Panc1 (cell line): ENCODE data around the gene TMEM132C.

ENCODE experiments used
- POLR2AphosphoS5 ChIP-seq: IDR thresholded peaks from 2 replicates; pipeline ENCODE4 v1.6.1; 2012; ENCODE audit warnings: mild to moderate bottlenecking, low read depth, low read length, moderate library complexity
- SIN3A ChIP-seq: IDR thresholded peaks from 2 replicates; pipeline ENCODE4 v1.6.1; 2012; ENCODE audit warnings: low read depth, mild to moderate bottlenecking, low read length, moderate library complexity, borderline replicate concordance; ENCODE audit not compliant: insufficient read depth
- TCF7L2 ChIP-seq: IDR thresholded peaks from 2 replicates; pipeline ENCODE4 v1.6.1; 2011; ENCODE audit warnings: mild to moderate bottlenecking, low read depth, low read length, inconsistent platforms
- TF ChIP-seq, protein P1 (sequence below): fragments of 450-650 bp; IDR thresholded peaks from 2 replicates; pipeline ENCODE4 v1.5.1; 2017; ENCODE audit warnings: mild to moderate bottlenecking
- TF ChIP-seq, protein P2 (sequence below), 2 experiments: IDR thresholded peaks; 2 replicates each; pipeline ENCODE4 v1.6.1; 2011 to 2012; ENCODE audit warnings: low read depth in 2 of 2, control low read depth in 1 of 2, low read length in 1 of 2, mild to moderate bottlenecking in 1 of 2, moderate library complexity in 1 of 2; ENCODE audit not compliant: insufficient read depth in 1 of 2

DNA sequence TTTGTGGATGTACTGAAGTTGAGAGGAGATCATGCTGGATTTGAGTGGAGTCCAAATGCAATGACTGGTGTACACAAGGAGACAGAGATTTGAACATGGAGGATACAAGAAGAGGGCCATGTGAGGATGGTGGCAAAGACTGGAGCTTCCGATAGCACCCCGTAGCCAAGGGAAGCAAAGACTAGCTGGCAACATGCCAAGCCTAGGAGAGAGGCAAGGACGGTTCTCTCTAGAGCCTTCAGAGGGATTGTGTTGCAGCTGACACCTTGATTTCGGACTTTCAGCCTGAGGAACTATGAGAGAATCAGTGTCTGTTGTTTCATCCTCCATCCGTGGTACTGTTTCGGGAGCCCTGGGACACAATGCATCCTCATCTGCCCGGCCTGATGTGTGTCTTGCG lies 354.3 kb downstream of the TMEM132C start:
- TF ChIP-seq, protein P1, sequence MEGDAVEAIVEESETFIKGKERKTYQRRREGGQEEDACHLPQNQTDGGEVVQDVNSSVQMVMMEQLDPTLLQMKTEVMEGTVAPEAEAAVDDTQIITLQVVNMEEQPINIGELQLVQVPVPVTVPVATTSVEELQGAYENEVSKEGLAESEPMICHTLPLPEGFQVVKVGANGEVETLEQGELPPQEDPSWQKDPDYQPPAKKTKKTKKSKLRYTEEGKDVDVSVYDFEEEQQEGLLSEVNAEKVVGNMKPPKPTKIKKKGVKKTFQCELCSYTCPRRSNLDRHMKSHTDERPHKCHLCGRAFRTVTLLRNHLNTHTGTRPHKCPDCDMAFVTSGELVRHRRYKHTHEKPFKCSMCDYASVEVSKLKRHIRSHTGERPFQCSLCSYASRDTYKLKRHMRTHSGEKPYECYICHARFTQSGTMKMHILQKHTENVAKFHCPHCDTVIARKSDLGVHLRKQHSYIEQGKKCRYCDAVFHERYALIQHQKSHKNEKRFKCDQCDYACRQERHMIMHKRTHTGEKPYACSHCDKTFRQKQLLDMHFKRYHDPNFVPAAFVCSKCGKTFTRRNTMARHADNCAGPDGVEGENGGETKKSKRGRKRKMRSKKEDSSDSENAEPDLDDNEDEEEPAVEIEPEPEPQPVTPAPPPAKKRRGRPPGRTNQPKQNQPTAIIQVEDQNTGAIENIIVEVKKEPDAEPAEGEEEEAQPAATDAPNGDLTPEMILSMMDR = no peak
- no peak for TF ChIP-seq SIN3A
- TF ChIP-seq POLR2AphosphoS5 = no peak
- TF ChIP-seq, protein P2, sequence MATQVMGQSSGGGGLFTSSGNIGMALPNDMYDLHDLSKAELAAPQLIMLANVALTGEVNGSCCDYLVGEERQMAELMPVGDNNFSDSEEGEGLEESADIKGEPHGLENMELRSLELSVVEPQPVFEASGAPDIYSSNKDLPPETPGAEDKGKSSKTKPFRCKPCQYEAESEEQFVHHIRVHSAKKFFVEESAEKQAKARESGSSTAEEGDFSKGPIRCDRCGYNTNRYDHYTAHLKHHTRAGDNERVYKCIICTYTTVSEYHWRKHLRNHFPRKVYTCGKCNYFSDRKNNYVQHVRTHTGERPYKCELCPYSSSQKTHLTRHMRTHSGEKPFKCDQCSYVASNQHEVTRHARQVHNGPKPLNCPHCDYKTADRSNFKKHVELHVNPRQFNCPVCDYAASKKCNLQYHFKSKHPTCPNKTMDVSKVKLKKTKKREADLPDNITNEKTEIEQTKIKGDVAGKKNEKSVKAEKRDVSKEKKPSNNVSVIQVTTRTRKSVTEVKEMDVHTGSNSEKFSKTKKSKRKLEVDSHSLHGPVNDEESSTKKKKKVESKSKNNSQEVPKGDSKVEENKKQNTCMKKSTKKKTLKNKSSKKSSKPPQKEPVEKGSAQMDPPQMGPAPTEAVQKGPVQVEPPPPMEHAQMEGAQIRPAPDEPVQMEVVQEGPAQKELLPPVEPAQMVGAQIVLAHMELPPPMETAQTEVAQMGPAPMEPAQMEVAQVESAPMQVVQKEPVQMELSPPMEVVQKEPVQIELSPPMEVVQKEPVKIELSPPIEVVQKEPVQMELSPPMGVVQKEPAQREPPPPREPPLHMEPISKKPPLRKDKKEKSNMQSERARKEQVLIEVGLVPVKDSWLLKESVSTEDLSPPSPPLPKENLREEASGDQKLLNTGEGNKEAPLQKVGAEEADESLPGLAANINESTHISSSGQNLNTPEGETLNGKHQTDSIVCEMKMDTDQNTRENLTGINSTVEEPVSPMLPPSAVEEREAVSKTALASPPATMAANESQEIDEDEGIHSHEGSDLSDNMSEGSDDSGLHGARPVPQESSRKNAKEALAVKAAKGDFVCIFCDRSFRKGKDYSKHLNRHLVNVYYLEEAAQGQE (IDR thresholded peaks at IDR 0.05; ENCODE audit: insufficient read depth in 1 of 2, low read depth in 2 of 2, low read length in 1 of 2) = no peak
- TF ChIP-seq TCF7L2 = no peak
